PFSK-1 (cell line): ENCODE measurements around the gene PALMD.

Source experiments
- FOXP2 ChIP-seq: optimal IDR thresholded peaks from 2 replicates; pipeline ENCODE3; 2011; ENCODE audit warnings: borderline replicate concordance, control low read depth, inconsistent platforms; ENCODE audit not compliant: insufficient read depth; ENCODE audit errors: extremely low read length, extremely low read depth
- POLR2AphosphoS5 ChIP-seq: IDR thresholded peaks from 2 replicates; pipeline ENCODE4 v1.6.1; 2012; ENCODE audit warnings: low read depth, mild to moderate bottlenecking, control low read depth, low read length, moderate library complexity
- REST ChIP-seq, 2 experiments: IDR thresholded peaks; 2 replicates each; pipeline versions ENCODE4 v1.6.1 to v1.8.0; 2011 to 2012; ENCODE audit warnings: low read depth in 2 of 2, low read length in 2 of 2, control low read depth in 1 of 2, inconsistent platforms in 1 of 2, mild to moderate bottlenecking in 1 of 2, moderate library complexity in 1 of 2; ENCODE audit not compliant: insufficient read depth in 1 of 2
- SIN3A ChIP-seq: IDR thresholded peaks from 2 replicates; pipeline ENCODE4 v1.6.1; 2012; ENCODE audit warnings: mild to moderate bottlenecking, low read length, moderate library complexity, borderline replicate concordance; ENCODE audit not compliant: insufficient read depth
- TAF1 ChIP-seq: IDR thresholded peaks from 2 replicates; pipeline ENCODE4 v1.6.1; 2012; ENCODE audit warnings: low read length, control low read depth, borderline replicate concordance; ENCODE audit not compliant: insufficient read depth

Gene PALMD

GRCh38 chr1:99606306-99606705 lies 39.6 kb upstream of the PALMD start:
- TF ChIP-seq POLR2AphosphoS5 = no peak
- no peak for TF ChIP-seq SIN3A
- TF ChIP-seq TAF1 = no peak
- no peak for TF ChIP-seq FOXP2
- TF ChIP-seq REST (IDR thresholded peaks at IDR 0.05; ENCODE audit: insufficient read depth in 1 of 2, low read depth in 2 of 2, low read length in 2 of 2) = no peak

- TF ChIP-seq TAF1 (no peak), FOXP2 (no peak), SIN3A (no peak), POLR2AphosphoS5 (no peak), REST (IDR thresholded peaks at IDR 0.05; ENCODE audit: insufficient read depth in 1 of 2, low read depth in 2 of 2, low read length in 2 of 2) (no peak)
These were observed 38.3 kb upstream of the PALMD start for GRCh38 chr1:99607590-99607989.

- TF ChIP-seq REST (IDR thresholded peaks at IDR 0.05; ENCODE audit: insufficient read depth in 1 of 2, low read depth in 2 of 2, low read length in 2 of 2) (no peak), FOXP2 (no peak), POLR2AphosphoS5 (no peak), SIN3A (no peak), TAF1 (no peak)
These were observed 37.9 kb upstream of the PALMD start for GRCh38 chr1:99608058-99608457.

- TF ChIP-seq TAF1 (no peak), REST (IDR thresholded peaks at IDR 0.05; ENCODE audit: insufficient read depth in 1 of 2, low read depth in 2 of 2, low read length in 2 of 2) (no peak), POLR2AphosphoS5 (no peak), FOXP2 (no peak), SIN3A (no peak)
These were observed 32.2 kb upstream of the PALMD start for GRCh38 chr1:99613716-99614115.

- TF ChIP-seq SIN3A (no peak), POLR2AphosphoS5 (no peak), TAF1 (no peak)
These were observed 31.2 kb upstream of the PALMD start for GRCh38 chr1:99614728-99615127.
